A673 (cell line): ENCODE data around the gene OMP.

Experiments
- EZH2 ChIP-seq: fragments of 200-600 bp; sonication (generic); IDR thresholded peaks from 2 replicates; pipeline ENCODE4 v1.6.1; 2017; ENCODE audit warnings: borderline replicate concordance, low read depth, mild to moderate bottlenecking, mixed read lengths, antibody characterized with exemption, low read length; ENCODE audit not compliant: poor library complexity, severe bottlenecking
- TF ChIP-seq, protein P1 (sequence below): fragments of 300-800, 200-600 bp; sonication (generic); conservative IDR thresholded peaks from 2 replicates; pipeline ENCODE4 v1.5.1; 2017; ENCODE audit warnings: low read depth, mild to moderate bottlenecking, antibody characterized with exemption, low read length, moderate library complexity, mixed read lengths

DNA sequence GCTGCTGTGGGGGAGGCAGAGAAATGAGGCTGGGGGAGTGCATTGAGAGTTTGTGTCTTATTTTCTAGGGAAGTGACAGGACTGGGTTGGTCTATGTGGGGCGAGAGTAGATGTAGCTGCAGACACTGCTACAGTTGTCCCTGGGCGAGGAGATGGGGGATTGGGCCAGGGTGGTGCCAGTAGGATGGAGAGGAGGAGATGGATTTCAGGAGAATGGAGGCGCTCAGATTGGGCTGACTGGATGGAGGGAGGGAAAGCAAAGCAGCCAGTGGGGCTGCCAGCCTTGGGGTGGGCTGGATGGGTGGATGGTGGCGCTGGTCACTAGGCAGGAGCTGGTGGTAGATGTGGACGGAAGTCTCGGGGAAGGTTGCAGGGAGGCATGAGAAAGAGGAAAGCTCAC is 9.3 kb downstream of the OMP start:
- TF ChIP-seq, protein P1, sequence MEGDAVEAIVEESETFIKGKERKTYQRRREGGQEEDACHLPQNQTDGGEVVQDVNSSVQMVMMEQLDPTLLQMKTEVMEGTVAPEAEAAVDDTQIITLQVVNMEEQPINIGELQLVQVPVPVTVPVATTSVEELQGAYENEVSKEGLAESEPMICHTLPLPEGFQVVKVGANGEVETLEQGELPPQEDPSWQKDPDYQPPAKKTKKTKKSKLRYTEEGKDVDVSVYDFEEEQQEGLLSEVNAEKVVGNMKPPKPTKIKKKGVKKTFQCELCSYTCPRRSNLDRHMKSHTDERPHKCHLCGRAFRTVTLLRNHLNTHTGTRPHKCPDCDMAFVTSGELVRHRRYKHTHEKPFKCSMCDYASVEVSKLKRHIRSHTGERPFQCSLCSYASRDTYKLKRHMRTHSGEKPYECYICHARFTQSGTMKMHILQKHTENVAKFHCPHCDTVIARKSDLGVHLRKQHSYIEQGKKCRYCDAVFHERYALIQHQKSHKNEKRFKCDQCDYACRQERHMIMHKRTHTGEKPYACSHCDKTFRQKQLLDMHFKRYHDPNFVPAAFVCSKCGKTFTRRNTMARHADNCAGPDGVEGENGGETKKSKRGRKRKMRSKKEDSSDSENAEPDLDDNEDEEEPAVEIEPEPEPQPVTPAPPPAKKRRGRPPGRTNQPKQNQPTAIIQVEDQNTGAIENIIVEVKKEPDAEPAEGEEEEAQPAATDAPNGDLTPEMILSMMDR = no peak
- no peak for TF ChIP-seq EZH2
